ENCODE data around the gene ORC2. TPM values are rescaled to one million over a fixed set of nuclear protein-coding genes. Genes with fewer than 3 reads are reported as not detected.

Gene ORC2
- total RNA-seq, 1 experiment from 2014 or later: 56.0 TPM

GRCh38 chr2:200905618-200906296 lies 57.7 kb downstream of the ORC2 start (continued):
- TF ChIP-seq HMGA2 (CRISPR knock-in tag; IDR thresholded peaks at IDR 0.05) (no peak), ZBTB21 (CRISPR knock-in tag; IDR thresholded peaks at IDR 0.05; ENCODE audit: borderline replicate concordance) (no peak)

GRCh38 chr2:200901459-200902072 lies 61.9 kb downstream of the ORC2 start:
- Mint-ChIP-seq H3K9me3 (no peaks in the 10 kb centered on the region), H3K4me1 (no peaks in the 10 kb centered on the region), H3K27me3 (ENCODE audit: low read depth) (no peaks in the 10 kb centered on the region), H3K36me3 (peaks cover 60% of the 10 kb centered on the region), H3K27ac (peak overlapping the region; percentile 64; the same call in 1 of the 2 replicates), H3K4me3 (no peak overlapping the region)
- DNase-seq (ENCODE audit: low spot score) (peak; percentile 61), ATAC-seq (peak; percentile 98)
- TF ChIP-seq CTCF (IDR thresholded peaks at IDR 0.05) (peak; percentile 64), FOXJ3 (CRISPR knock-in tag; IDR thresholded peaks at IDR 0.05; ENCODE audit: borderline replicate concordance) (no peak)
- ChIA-PET POLR2A (interaction anchor here (0.9 kb wide), 1 partner anchor 12 kb away, joined by 5 read pairs; the partner anchor contains the start of genes NIF3L1 and PPIL3), CTCF (interaction anchor here (0.6 to 1.5 kb wide), 19 partner anchors 9 to 332 kb away, joined by 3 to 13 read pairs (median 4); partner anchors contain the start of genes CLK1, NIF3L1 and PPIL3)

GRCh38 chr2:200899482-200899881 lies 64.0 kb downstream of the ORC2 start:
- no peak for ATAC-seq
- DNase-seq (ENCODE audit: low spot score): no peak
- H3K4me3 Mint-ChIP-seq: no peak overlapping the region
- H3K27me3 Mint-ChIP-seq (ENCODE audit: low read depth): no peaks in the 10 kb centered on the region
- POLR2A ChIA-PET: no interaction called here
- TF ChIP-seq PRDM15 (CRISPR knock-in tag; IDR thresholded peaks at IDR 0.05) (no peak), KAT7 (CRISPR knock-in tag; IDR thresholded peaks at IDR 0.05; ENCODE audit: borderline replicate concordance) (no peak)
- CTCF ChIA-PET: interaction anchor here (1.1 kb wide), 1 partner anchor 278 kb away, joined by 3 read pairs; no protein-coding TSS in a partner anchor
- H3K27ac Mint-ChIP-seq: no peak overlapping the region
- no peaks in the 10 kb centered on the region for H3K9me3 Mint-ChIP-seq
- no peaks in the 10 kb centered on the region for H3K4me1 Mint-ChIP-seq
- H3K36me3 Mint-ChIP-seq: peaks cover 70% of the 10 kb centered on the region

- ChIA-PET POLR2A (interaction anchor here (0.7 to 2.1 kb wide), 7 partner anchors 12 to 294 kb away, joined by 3 to 21 read pairs (median 4); partner anchors contain the start of genes BZW1, CASP10, CFLAR and CLK1), CTCF (interaction anchor here (1.0 to 1.7 kb wide), 6 partner anchors 12 to 289 kb away, joined by 3 to 9 read pairs (median 5); partner anchors contain the start of gene ORC2)
- Mint-ChIP-seq H3K36me3 (peaks cover 21% of the 10 kb centered on the region), H3K27ac (peak within 1 kb of the TSS; percentile 100), H3K27me3 (ENCODE audit: low read depth) (no peaks in the 10 kb centered on the region), H3K4me3 (peak within 1 kb of the TSS; percentile 97), H3K9me3 (no peaks in the 10 kb centered on the region), H3K4me1 (peaks cover 20% of the 10 kb centered on the region)
- DNase-seq (ENCODE audit: low spot score) (peak; percentile 97), ATAC-seq (peak; percentile 91)
- TF ChIP-seq CREM (CRISPR knock-in tag; IDR thresholded peaks at IDR 0.05) (peak; percentile 95), ETV6 (CRISPR knock-in tag; IDR thresholded peaks at IDR 0.05) (peak; percentile 93), HMGA2 (CRISPR knock-in tag; IDR thresholded peaks at IDR 0.05) (no peak), ATF1 (CRISPR knock-in tag; IDR thresholded peaks at IDR 0.05) (0 out of 2 replicates have a peak, but pooled peaks have one; percentile 54), ZNF512 (CRISPR knock-in tag; IDR thresholded peaks at IDR 0.05; ENCODE audit: borderline replicate concordance) (no peak), PRDM15 (CRISPR knock-in tag; IDR thresholded peaks at IDR 0.05) (no peak), NFATC4 (CRISPR knock-in tag; IDR thresholded peaks at IDR 0.05) (no peak), SOX15 (CRISPR knock-in tag; IDR thresholded peaks at IDR 0.05) (no peak), SMAD3 (CRISPR knock-in tag; IDR thresholded peaks at IDR 0.05; ENCODE audit: borderline replicate concordance) (0 out of 2 replicates have a peak, but pooled peaks have one; percentile 48), FOXK1 (CRISPR knock-in tag; IDR thresholded peaks at IDR 0.05) (peak; percentile 43; the same call in 1 of the 2 replicates), SP1 (CRISPR knock-in tag; conservative IDR thresholded peaks at IDR 0.05) (peak; percentile 80)
These were observed 74.5 kb downstream of the ORC2 start, which contains the start of the genes NIF3L1 and PPIL3 for GRCh38 chr2:200888704-200889625. TSS of gene NIF3L1 (plus strand) at chr2:200889371. CDS start at chr2:200891944, 2,573 bp downstream. TSS of gene PPIL3 (minus strand) at chr2:200889077. CDS start at chr2:200887615, 1,462 bp downstream.

All from WTC11 (cell line).